Colonic mucosa (tissue), 4 donors: ENCODE data around the gene ARAP2. TPM values are rescaled to one million over a fixed set of nuclear protein-coding genes. Genes with fewer than 3 reads are reported as not detected.

Experiments used
- DNase-seq: peaks from one replicate; pipeline ENCODE4 v3.0.0-alpha.2; 2020
- H3K27ac ChIP-seq: fragments of 200-600 bp; one replicate; pipeline ENCODE4 v1.8.0; 2021
- H3K27me3 ChIP-seq: fragments of 200-600 bp; one replicate; pipeline ENCODE4 v1.8.0; 2021
- H3K36me3 ChIP-seq: fragments of 200-600 bp; one replicate; pipeline ENCODE4 v1.8.0; 2021
- H3K4me1 ChIP-seq: fragments of 200-600 bp; one replicate; pipeline ENCODE4 v1.8.0; 2021; ENCODE audit warnings: mild to moderate bottlenecking
- H3K4me3 ChIP-seq: fragments of 200-600 bp; one replicate; pipeline ENCODE4 v1.8.0; 2021
- H3K9ac ChIP-seq, 2 donors: one replicate each; pipeline ENCODE4 v1.7.0; 2013; ENCODE audit warnings: control low read depth in 2 of 2, low read depth in 2 of 2, low read length in 2 of 2
- H3K9me3 ChIP-seq: fragments of 200-600 bp; one replicate; pipeline ENCODE4 v1.8.0; 2021
- CTCF ChIP-seq: fragments of 200-600 bp; IDR thresholded peaks from one replicate; pipeline ENCODE4 v1.8.0; 2022; ENCODE audit warnings: antibody characterized with exemption, mild to moderate bottlenecking
- intact Hi-C: fragments of 100-400 bp; cut with DNase I; formaldehyde crosslinking; loops from one replicate; pipeline ENCODE4 v1.14.1; 2022
- total RNA-seq, 2 donors: library from RNA; stranded (reverse); fragmentation: NEBNext Ultra II Directional in 1 of 2; extraction: Animal tissue kit (Norgen Biotek cat#: 25700) in 1 of 2; gene quantifications; one replicate each; pipeline ENCODE4 v1.2.1, GENCODE V29; 2021
- donor health status: healthy.
- donor health status: DM: no; HTN: no; CAD: no.
- donor health status: DM: no; HTN: no; CAD: no.

Gene ARAP2
- total RNA-seq, 2 donors from 2014 or later = 10.7 to 19.3 TPM

DNA sequence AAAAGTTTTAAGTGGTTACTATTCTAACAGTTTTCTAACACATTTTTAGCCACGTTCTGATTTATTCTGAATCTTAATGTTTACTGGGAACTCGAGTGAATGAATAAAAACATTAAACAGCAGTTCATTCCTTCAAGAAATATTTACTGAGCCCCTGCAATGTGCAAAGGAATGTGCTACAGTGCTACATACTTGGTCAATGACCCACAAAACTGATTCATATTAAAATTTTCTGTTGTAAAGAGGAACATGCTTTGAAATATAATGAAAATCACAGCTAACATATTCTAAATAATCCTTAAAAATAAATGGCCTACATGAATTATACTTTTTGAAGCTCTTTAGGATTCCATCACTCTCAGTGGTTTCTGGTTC is 78.7 kb downstream of the ARAP2 start:
- TF ChIP-seq CTCF = no peak
- no peaks in the 10 kb centered on the region for H3K36me3 ChIP-seq
- H3K27me3 ChIP-seq = no peaks in the 10 kb centered on the region
- H3K4me1 ChIP-seq = no peaks in the 10 kb centered on the region
- H3K9me3 ChIP-seq = no peaks in the 10 kb centered on the region
- no peak overlapping the region for H3K27ac ChIP-seq
- no peak overlapping the region for H3K9ac ChIP-seq
- no peak for DNase-seq
- intact Hi-C loops = no loop called here
- H3K4me3 ChIP-seq = no peak overlapping the region

DNA sequence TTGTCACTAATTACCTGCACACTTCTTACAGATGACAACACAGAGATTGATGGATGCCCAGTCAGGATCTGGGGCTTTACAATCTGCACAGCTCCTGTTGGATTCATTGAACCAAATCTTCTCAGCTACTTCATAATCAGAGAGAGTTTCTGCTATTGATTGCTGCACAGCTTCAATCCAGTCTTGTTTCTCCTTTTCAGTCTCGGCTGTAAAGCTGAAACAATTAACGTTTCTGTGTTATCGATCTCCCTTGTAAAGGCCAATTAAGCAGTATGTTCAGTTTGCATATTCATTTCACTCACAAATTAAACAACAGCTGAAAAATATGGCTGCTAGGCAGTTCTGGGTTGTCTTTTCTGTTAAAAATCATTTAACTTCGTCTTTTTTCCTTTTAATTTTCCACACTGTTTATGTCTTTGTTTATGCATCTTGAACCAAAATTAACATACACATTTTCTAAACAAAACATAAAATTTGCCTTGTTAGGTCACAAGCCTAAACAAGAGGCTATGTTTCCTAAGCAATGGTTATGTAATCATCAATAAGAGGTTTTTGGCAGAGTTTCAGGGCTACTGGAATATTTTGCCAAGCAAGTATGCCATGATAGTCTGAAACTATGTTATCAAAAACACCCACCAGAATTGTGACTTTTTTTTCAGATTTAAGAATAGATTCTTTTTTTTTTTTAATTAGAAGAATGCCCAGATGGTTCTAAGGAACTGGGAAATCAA is 79.2 kb downstream of the ARAP2 start:
- no peaks in the 10 kb centered on the region for H3K9me3 ChIP-seq
- TF ChIP-seq CTCF = no peak
- H3K27ac ChIP-seq = no peak overlapping the region
- no peak for DNase-seq
- no peak overlapping the region for H3K4me3 ChIP-seq
- H3K36me3 ChIP-seq = no peaks in the 10 kb centered on the region
- H3K27me3 ChIP-seq = no peaks in the 10 kb centered on the region
- intact Hi-C loops = no loop called here
- H3K9ac ChIP-seq = no peak overlapping the region
- no peaks in the 10 kb centered on the region for H3K4me1 ChIP-seq

DNA sequence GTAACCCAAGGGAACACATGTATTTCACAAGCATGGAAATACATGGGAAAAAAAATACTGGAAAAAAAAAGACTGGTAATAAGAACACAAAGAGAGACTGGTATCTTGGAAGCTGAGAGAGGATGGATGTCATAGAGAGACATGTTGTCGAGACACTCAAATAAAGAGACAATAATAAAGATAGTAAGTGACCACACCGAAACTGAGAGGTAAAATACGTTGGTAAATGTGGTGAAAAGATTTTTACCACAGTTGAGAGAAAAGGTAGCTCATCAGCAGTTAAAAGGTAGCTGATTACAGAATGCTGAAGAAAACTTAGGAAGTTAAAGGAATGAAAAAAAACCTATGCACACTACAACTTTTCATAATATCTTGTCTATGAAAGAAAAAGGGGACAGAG is 81.1 kb downstream of the ARAP2 start:
- DNase-seq = no peak
- Histone ChIP-seq H3K27me3 (no peaks in the 10 kb centered on the region), H3K27ac (no peak overlapping the region), H3K4me1 (no peaks in the 10 kb centered on the region), H3K9me3 (no peaks in the 10 kb centered on the region), H3K36me3 (no peaks in the 10 kb centered on the region), H3K9ac (no peak overlapping the region), H3K4me3 (no peak overlapping the region)
- no peak for TF ChIP-seq CTCF
- intact Hi-C loops = no loop called here

- H3K36me3 ChIP-seq = no peaks in the 10 kb centered on the region
These were observed 85.1 kb downstream of the ARAP2 start for GRCh38 chr4:36159208-36159607.

GRCh38 chr4:36152735-36153134 is 91.6 kb downstream of the ARAP2 start:
- no peak overlapping the region for H3K27ac ChIP-seq
- intact Hi-C loops = no loop called here
- H3K9me3 ChIP-seq = no peaks in the 10 kb centered on the region
- no peak overlapping the region for H3K9ac ChIP-seq
- H3K27me3 ChIP-seq = no peaks in the 10 kb centered on the region
- no peak for DNase-seq
- H3K4me3 ChIP-seq = no peak overlapping the region
- H3K36me3 ChIP-seq = no peaks in the 10 kb centered on the region
- H3K4me1 ChIP-seq = no peaks in the 10 kb centered on the region
- TF ChIP-seq CTCF = no peak

More at GRCh38 chr4:36159208-36159607, 85.1 kb downstream of the ARAP2 start:
- no peak for DNase-seq
- H3K9me3 ChIP-seq = no peaks in the 10 kb centered on the region
- no peaks in the 10 kb centered on the region for H3K4me1 ChIP-seq
- intact Hi-C loops = no loop called here
- H3K27me3 ChIP-seq = no peaks in the 10 kb centered on the region
- H3K27ac ChIP-seq = no peak overlapping the region
- no peak overlapping the region for H3K9ac ChIP-seq
- no peak for TF ChIP-seq CTCF
- no peak overlapping the region for H3K4me3 ChIP-seq
